Measurements from ENCODE around the gene FRMPD2. TPM values are rescaled to one million over a fixed set of nuclear protein-coding genes. Genes with fewer than 3 reads are reported as not detected.
"Not testable (repeated sequence)": the region's sequence is repeated elsewhere in the genome, so short reads cannot be mapped to it uniquely, and the experiment has no call there.

The FRMPD2 gene
- total RNA-seq, 2 experiments from 2014 or later, result not detected

GRCh38 chr10:48246501-48246900 lies 28.0 kb downstream of the FRMPD2 start:
- Histone ChIP-seq H3K4me3 (ENCODE audit: low read length) (no peak overlapping the region), H3K9me3 (ENCODE audit: control insufficient read depth in 1 of 2, insufficient read depth in 1 of 2, low read length in 2 of 2) (no peaks in the 10 kb centered on the region), H3K27ac (ENCODE audit: low read depth in 1 of 2, low read length in 2 of 2) (no peak overlapping the region), H3K36me3 (ENCODE audit: insufficient read depth, low read length) (no peaks in the 10 kb centered on the region), H3K27me3 (ENCODE audit: control insufficient read depth in 1 of 2, insufficient read depth in 2 of 2, low read length in 2 of 2) (no peaks in the 10 kb centered on the region), H3K4me1 (ENCODE audit: insufficient read depth, low read length) (no peaks in the 10 kb centered on the region)
- ChIA-PET CTCF (interaction anchor here (1.0 kb wide), 1 partner anchor 25 kb away, joined by 3 read pairs; no protein-coding TSS in a partner anchor), POLR2A (no interaction called here)
- Mint-ChIP-seq H3K4me1 (ENCODE audit: low read depth) (no peaks in the 10 kb centered on the region), H3K4me3 (no peak overlapping the region), H3K36me3 (ENCODE audit: low read depth) (no peaks in the 10 kb centered on the region), H3K27ac (no peak overlapping the region), H3K9me3 (no peaks in the 10 kb centered on the region), H3K27me3 (peaks cover 8% of the 10 kb centered on the region)
- TF ChIP-seq CTCF (IDR thresholded peaks at IDR 0.05), result no peak
- no peak for ATAC-seq (ENCODE audit: poor library complexity)
- intact Hi-C loops (cut with DNase I, micrococcal nuclease), result no loop called here
- no peak for DNase-seq

GRCh38 chr10:48245977-48246376 lies 28.5 kb downstream of the FRMPD2 start:
- CTCF ChIA-PET, result interaction anchor here (1.0 kb wide), 1 partner anchor 25 kb away, joined by 3 read pairs; no protein-coding TSS in a partner anchor
- no peaks in the 10 kb centered on the region for H3K27me3 ChIP-seq (ENCODE audit: control insufficient read depth in 1 of 2, insufficient read depth in 2 of 2, low read length in 2 of 2)

GRCh38 chr10:48243921-48244320 lies 30.6 kb downstream of the FRMPD2 start:
- CTCF ChIA-PET; H3K4me3 Mint-ChIP-seq; ATAC-seq (ENCODE audit: poor library complexity): not testable (repeated sequence)

More at GRCh38 chr10:48245977-48246376, 28.5 kb downstream of the FRMPD2 start:
- POLR2A ChIA-PET, result no interaction called here
- Histone ChIP-seq H3K27ac (ENCODE audit: low read depth in 1 of 2, low read length in 2 of 2) (no peak overlapping the region), H3K36me3 (ENCODE audit: insufficient read depth, low read length) (no peaks in the 10 kb centered on the region), H3K9me3 (ENCODE audit: control insufficient read depth in 1 of 2, insufficient read depth in 1 of 2, low read length in 2 of 2) (no peaks in the 10 kb centered on the region), H3K4me3 (ENCODE audit: low read length) (no peak overlapping the region), H3K4me1 (ENCODE audit: insufficient read depth, low read length) (no peaks in the 10 kb centered on the region)
- Mint-ChIP-seq H3K27ac (no peak overlapping the region), H3K9me3 (no peaks in the 10 kb centered on the region), H3K4me3 (no peak overlapping the region), H3K27me3 (peaks cover 8% of the 10 kb centered on the region), H3K36me3 (ENCODE audit: low read depth) (no peaks in the 10 kb centered on the region), H3K4me1 (ENCODE audit: low read depth) (no peaks in the 10 kb centered on the region)
- no peak for TF ChIP-seq CTCF (IDR thresholded peaks at IDR 0.05)
- intact Hi-C loops (cut with DNase I, micrococcal nuclease), result no loop called here
- ATAC-seq (ENCODE audit: poor library complexity), result no peak
- no peak for DNase-seq

GRCh38 chr10:48243487-48243886 lies 31.0 kb downstream of the FRMPD2 start:
- no peak overlapping the region for H3K27ac Mint-ChIP-seq
- H3K4me3 ChIP-seq (ENCODE audit: low read length), result no peak overlapping the region
- no peaks in the 10 kb centered on the region for H3K4me1 Mint-ChIP-seq (ENCODE audit: low read depth)
- H3K9me3 ChIP-seq (ENCODE audit: control insufficient read depth in 1 of 2, insufficient read depth in 1 of 2, low read length in 2 of 2), result no peaks in the 10 kb centered on the region
- no peak overlapping the region for H3K27ac ChIP-seq (ENCODE audit: low read depth in 1 of 2, low read length in 2 of 2)
- POLR2A ChIA-PET, result no interaction called here
- ATAC-seq (ENCODE audit: poor library complexity), result no peak
- CTCF ChIA-PET, result interaction anchor here (0.7 kb wide), 1 partner anchor 1349 kb away, joined by 4 read pairs; no protein-coding TSS in a partner anchor
- no peaks in the 10 kb centered on the region for H3K9me3 Mint-ChIP-seq
- no peak for TF ChIP-seq CTCF (IDR thresholded peaks at IDR 0.05)
- no peaks in the 10 kb centered on the region for H3K36me3 Mint-ChIP-seq (ENCODE audit: low read depth)
- DNase-seq, result no peak
- no peaks in the 10 kb centered on the region for H3K4me1 ChIP-seq (ENCODE audit: insufficient read depth, low read length)
- H3K27me3 Mint-ChIP-seq, result peaks cover 8% of the 10 kb centered on the region
- H3K36me3 ChIP-seq (ENCODE audit: insufficient read depth, low read length), result no peaks in the 10 kb centered on the region
- no peak overlapping the region for H3K4me3 Mint-ChIP-seq
- no peaks in the 10 kb centered on the region for H3K27me3 ChIP-seq (ENCODE audit: control insufficient read depth in 1 of 2, insufficient read depth in 2 of 2, low read length in 2 of 2)
- intact Hi-C loops (cut with DNase I, micrococcal nuclease), result no loop called here

More at GRCh38 chr10:48243921-48244320, 30.6 kb downstream of the FRMPD2 start:
- H3K9me3 ChIP-seq (ENCODE audit: control insufficient read depth in 1 of 2, insufficient read depth in 1 of 2, low read length in 2 of 2); POLR2A ChIA-PET; H3K4me1 Mint-ChIP-seq (ENCODE audit: low read depth); intact Hi-C loops (cut with DNase I, micrococcal nuclease); H3K4me3 ChIP-seq (ENCODE audit: low read length); H3K27me3 Mint-ChIP-seq; H3K27me3 ChIP-seq (ENCODE audit: control insufficient read depth in 1 of 2, insufficient read depth in 2 of 2, low read length in 2 of 2); H3K36me3 Mint-ChIP-seq (ENCODE audit: low read depth); H3K36me3 ChIP-seq (ENCODE audit: insufficient read depth, low read length); DNase-seq; H3K4me1 ChIP-seq (ENCODE audit: insufficient read depth, low read length); H3K9me3 Mint-ChIP-seq; H3K27ac Mint-ChIP-seq; H3K27ac ChIP-seq (ENCODE audit: low read depth in 1 of 2, low read length in 2 of 2): not testable (repeated sequence)

Measured in CD4-positive, alpha-beta T cell (primary cell).